8988T (cell line): ENCODE measurements around the gene PNKD.
"Not testable (repeated sequence)": the region's sequence is repeated elsewhere in the genome, so short reads cannot be mapped to it uniquely, and the experiment has no call there.

Source experiments
- DNase-seq: peaks from one replicate; pipeline ENCODE4 v3.0.0; 2011

Gene PNKD

DNA sequence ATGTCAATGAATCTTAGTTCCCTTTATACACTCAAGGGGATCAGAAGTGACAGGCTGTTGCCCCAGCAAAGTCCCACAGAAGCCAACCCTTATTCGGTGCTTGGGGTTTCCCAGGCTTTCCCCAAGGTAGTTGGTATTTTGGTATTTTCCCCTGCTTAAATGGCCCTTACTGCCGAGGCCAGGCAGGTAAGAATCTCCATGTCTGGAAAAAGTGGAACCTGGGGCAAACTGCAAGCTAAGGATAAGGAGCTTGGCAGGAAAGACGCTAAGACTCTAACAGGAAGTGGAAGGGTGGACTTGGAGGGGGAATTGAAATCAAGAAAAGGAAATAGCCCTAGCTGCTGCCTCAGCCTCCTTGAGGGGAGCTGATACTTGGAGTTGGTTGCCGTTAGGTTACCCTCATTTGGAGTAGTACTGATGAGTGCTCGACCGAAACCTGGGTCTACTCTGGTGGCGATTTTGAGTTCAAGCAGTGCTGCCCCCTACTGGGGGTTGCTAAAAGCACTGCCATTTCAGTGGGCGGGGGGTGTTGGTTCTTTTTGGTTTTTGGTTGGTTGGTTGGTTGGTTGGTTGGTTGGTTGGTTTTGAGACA lies 12.8 kb upstream of the PNKD start:
- DNase-seq = no peak

DNA sequence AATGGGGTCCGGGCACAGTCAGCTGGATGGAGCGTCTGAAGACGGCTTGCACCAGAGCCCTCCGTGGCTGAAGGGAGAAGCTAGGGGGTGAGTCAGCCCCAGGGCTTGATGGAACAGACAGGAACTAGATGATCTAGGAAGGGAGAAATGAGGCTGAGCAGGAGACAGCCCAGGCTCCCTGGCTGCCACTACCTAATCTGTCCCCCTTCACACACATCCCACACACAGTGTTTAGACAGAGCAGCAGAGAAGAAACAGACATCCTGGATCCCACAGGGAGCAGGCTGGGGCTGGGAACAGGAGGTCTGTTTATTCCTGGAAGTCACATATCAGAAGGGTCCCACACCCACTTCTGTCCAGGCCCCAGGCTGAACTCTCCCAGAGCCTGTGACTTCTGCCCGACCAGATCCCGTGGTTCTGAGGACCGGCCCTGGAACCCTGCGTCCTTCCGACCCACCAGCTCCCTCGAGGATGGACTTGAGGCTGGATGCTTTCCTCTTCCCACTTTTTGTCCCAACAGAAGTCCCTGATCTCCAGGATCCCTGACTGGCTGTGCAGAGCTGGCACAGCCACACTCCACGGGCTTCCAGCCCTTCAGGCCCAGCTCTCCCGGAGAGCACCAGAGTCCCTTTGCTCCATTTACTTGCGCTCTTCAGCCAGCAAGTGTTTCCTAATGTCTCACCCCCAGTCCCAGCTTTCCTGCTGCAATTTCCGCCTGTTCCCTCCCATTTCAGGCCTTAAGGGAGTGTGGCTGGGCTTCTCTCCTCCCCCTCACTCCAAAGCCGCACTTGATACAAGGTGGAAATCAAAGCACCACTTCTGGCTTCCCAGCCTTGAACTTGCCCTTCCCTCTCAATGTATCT lies 11.0 kb upstream of the PNKD start:
- DNase-seq = no peak

DNA sequence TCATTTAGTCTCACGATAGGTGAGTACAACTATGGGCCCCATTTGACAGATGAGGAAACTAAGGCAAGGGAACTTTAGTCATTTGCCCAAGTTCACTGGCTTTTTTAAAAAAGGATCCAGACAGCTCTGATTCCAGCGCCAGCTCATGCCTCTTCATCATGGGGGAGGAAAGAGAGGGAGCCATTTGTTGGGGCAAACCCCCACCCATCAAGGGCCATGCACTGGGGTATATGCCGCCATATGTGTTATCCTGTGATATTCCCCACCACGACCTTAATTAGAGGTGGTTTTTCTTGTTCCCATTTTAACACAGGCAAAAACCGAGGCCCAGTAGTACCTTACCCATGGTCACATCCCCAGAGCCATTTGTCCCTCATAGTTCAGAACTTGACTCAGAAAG lies 10.2 kb upstream of the PNKD start:
- DNase-seq = no peak

- DNase-seq = no peak
Observed at GRCh38 chr2:218260742-218261422, 9.4 kb upstream of the PNKD start, which contains the start of gene GPBAR1. TSS of gene GPBAR1 (plus strand) at chr2:218261015. CDS start at chr2:218262725, 1,710 bp downstream.

DNA sequence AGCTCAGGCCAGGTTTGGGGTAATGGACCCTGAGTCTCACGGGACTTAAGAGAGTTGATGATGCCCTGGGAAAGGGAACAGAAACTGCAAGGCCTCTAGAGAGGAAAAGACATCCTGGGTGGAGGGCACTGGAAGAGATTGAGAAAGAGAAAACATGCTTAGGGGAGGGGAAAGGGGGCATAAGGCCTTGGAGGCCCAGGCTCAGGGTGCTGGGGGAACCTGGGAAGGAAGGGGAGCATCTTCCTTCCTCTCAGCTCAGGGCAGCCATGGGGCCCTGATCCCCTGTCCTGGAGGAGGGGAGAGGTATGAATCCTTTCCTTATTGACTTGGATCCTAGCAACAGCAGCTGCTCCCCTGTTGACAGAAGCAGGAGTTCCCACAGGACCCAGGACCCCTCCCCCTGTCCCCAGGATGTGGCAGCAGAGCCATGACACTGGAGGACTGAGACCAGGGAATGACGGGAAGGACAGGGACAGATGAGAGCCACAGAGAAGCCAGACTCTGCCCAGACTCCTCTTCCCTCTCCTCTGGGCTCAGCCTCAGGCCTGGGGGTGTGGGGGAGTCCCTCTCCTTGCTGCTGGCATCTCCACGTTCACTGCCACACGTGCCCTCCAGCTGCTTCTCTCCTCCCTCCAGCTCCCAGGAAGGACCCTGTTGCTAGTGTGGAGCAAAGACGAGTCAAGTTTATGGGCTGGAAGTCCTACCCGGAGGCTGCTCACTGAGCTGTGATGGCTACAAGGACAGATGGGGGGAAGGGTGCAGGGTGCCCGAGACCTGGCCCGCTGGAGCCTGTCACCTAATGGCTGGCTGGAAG lies 8.7 kb upstream of the PNKD start:
- DNase-seq = no peak

GRCh38 chr2:218262237-218262600 lies 8.1 kb upstream of the PNKD start:
- DNase-seq = no peak

GRCh38 chr2:218262631-218263586 lies 7.4 kb upstream of the PNKD start:
- no peak for DNase-seq

DNA sequence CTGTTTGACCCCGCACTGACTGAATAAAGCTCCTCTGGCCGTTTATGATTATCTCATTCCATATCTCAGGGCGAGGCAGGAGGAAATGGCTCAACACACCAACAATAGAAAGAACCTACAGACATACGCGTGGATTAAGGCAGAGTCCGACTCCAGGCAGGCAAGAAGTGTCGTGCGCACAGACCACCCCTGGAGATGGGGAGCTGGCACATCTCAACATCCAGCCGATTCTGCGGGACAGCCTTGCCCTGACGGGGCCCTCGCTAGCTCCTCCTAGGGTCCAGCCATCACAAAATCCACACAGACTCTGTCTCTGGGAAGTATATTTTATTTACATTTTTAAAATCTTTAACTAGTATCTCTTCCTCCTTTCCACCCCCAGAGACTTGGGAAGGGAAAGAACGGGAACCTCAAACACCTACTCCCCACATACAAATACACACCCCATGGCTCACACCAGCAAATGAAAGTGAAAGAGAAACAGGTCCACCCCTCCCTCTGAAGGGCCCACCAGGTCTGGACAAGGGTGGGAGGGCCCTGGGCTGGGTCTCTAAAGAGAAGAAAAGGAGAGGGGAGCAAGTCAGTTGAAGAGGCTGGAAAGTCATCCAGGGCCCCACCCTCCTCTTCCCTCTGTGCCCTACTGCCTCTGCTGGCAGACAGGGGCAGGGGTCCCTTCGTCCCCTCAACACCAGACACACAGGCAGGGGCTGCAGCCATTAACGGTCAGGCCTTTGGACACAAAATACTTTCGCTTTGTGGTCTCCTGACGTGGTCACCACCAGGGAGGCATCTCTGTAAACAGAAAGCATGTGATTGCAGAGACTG lies 6.3 kb upstream of the PNKD start:
- no peak for DNase-seq

DNA sequence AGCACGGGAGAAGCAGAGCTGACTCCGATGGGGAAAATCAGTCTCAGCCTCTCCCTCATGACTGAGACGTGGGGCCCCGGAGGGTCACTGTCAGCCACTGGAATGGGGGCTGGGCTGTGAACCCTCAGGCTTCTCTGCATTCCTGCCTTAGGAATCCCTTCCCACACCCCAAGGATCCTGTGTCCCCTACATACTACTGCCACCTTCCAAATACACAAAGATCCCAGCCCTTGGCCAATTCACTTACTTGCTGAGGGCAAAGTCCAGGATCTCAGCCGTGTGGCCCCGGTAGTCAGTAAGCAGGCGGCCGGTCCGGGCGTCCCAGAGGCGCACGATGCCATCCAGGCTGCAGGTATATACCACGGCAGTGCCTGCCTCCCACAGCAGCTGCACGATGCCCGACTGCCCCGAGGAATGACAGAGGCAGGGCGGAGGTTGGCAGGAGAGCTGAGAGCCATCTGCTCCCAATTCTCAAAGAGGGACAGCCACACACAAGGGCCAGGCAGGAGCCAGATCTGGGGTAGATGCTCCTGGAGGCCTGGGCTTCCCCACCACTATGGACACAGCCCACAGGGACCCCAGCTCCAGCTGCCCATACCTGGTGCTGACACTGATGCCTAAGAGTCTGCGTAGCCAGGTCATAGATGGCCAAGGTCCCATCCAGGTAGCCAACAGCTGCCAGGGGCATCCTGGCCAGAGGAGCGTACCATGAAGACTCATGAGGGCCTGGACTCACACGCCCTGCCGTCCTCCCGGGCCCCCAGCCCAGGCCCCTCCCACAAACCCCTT lies 5.4 kb upstream of the PNKD start:
- no peak for DNase-seq

- DNase-seq = no peak
Observed at GRCh38 chr2:218265626-218266025, 4.7 kb upstream of the PNKD start.

- no peak for DNase-seq
Observed at GRCh38 chr2:218266316-218266979, 3.9 kb upstream of the PNKD start.

GRCh38 chr2:218267259-218267658 lies 3.1 kb upstream of the PNKD start:
- DNase-seq = no peak

DNA sequence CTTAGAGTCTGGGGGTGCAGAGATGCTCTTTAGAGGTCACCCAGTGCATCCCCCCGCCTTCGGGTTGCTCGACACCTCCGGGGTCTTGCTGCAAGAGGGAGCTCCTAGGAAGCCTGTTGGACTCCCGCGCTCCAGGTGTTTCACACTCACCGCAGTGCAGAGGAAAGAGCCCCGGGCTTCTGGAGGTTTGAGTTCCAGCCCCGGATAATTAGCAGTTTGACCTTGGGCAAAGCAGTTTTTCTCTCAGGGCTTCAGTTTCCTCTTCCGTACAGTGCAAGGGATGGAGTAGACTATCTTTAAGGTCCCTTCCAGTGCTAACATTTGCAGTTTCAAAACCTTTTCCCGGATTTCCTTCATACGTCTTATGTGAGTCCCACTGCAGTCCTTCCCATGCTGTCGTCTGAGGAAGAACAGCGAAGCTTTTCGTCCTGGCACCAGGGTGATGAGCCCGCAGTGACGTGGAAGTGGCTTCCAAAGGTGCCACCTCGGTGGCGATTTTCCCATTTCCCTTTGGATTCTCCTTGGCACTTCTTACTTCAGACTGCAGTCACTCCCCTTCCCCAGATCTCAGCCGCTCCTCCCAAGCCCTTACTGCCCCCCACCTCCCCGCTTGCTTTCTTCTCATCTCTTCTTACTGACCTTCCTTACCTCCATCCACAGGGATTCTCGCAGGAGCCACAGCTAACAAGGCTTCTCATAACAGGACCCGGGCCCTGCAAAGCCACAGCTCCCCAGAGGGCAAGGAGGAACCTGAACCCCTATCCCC lies 585 bp downstream of the PNKD start:
- no peak for DNase-seq

DNA sequence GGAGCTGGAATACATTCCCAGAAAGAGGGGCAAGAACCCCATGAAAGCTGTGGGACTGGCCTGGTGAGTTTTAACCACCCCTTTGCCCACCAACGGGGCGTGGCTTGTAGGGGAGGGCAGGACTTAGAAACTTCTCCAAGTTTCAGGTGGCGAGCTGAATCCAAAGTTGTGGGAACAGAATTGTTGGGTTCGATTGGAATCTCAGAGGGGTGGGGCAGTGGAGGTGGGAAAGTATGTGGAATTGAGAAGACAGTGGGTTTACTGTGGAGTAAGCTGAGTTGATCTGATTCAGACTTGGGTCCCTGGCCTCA lies 1.1 kb downstream of the PNKD start:
- no peak for DNase-seq

DNA sequence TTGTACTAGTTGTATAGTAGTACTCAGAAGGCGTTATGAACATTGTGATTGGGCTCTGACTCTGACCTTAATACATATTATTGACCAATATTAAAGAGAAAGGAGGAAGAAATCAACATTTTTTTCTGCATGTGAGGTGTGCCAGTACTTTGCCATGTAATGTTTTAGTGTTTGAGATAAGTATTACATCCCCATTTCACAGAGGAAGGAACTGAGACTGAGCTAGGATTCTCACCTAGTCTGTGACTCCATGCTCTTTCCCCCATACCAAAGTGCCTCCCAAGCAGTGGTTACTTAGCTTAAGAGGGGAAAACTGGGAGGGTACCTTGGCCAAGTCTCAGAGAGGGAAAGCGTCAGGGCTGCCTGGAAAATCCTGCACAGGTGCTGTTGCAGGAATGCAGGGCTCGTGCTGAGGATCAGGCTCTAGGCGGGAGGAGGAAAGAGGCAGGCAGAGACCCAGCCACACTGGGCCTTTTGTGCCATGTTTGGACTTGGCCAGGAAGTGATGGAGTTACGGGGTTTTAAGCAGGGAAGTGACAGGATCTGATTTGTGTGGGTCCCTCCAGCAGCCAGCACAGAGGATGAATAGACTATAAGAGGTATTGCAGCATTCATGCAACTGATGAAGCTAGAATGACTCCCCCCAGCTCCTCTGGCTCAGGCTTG lies 1.7 kb downstream of the PNKD start:
- no peak for DNase-seq

- peak; percentile 80 for DNase-seq
Observed at GRCh38 chr2:218272531-218273212, 2.4 kb downstream of the PNKD start.

GRCh38 chr2:218273214-218273907 lies 3.0 kb downstream of the PNKD start:
- not testable (repeated sequence) for DNase-seq
